ENCODE results near the gene VAMP5. TPM values are rescaled to one million over a fixed set of nuclear protein-coding genes. Genes with fewer than 3 reads are reported as not detected.
"Not testable (repeated sequence)": the region's sequence is repeated elsewhere in the genome, so short reads cannot be mapped to it uniquely, and the experiment has no call there.

The VAMP5 gene
- total RNA-seq, 2 donors from 2014 or later: 27.1 to 42.8 TPM

GRCh38 chr2:85541753-85542457, 42.3 kb upstream of the VAMP5 start:
- Histone ChIP-seq H3K27ac (peak overlapping the region; percentile 13 to 98), H3K4me1 (ENCODE audit: control insufficient read depth in 1 of 2, low read depth in 2 of 2) (peaks cover 25 to 50% of the 10 kb centered on the region in 2 donors), H3K9me3 (no peaks in the 10 kb centered on the region), H3K36me3 (peaks cover 35% of the 10 kb centered on the region), H3K27me3 (replicated peaks; ENCODE audit: insufficient read depth) (no peaks in the 10 kb centered on the region), H3K4me3 (peak overlapping the region; percentile 87)
- DNase-seq (ENCODE audit: low spot score) (no peak), ATAC-seq (ENCODE audit: insufficient number of reproducible peaks, low FRiP score, low read depth) (no peak)
- no peak for TF ChIP-seq CTCF (IDR thresholded peaks at IDR 0.05)

- ATAC-seq (ENCODE audit: insufficient number of reproducible peaks, low FRiP score, low read depth): no peak
- peaks cover 35% of the 10 kb centered on the region for H3K36me3 ChIP-seq
- H3K27me3 ChIP-seq (replicated peaks; ENCODE audit: insufficient read depth): no peaks in the 10 kb centered on the region
- peaks cover 19 to 41% of the 10 kb centered on the region in 2 donors for H3K4me1 ChIP-seq (ENCODE audit: control insufficient read depth in 1 of 2, low read depth in 2 of 2)
- peak overlapping the region; percentile 18 to 98 for H3K27ac ChIP-seq
- H3K9me3 ChIP-seq: no peaks in the 10 kb centered on the region
- no peak for TF ChIP-seq CTCF (IDR thresholded peaks at IDR 0.05)
- H3K4me3 ChIP-seq: no peak overlapping the region
- no peak for DNase-seq (ENCODE audit: low spot score)
Measured at GRCh38 chr2:85542777-85543176, 41.5 kb upstream of the VAMP5 start.

GRCh38 chr2:85544254-85544691, 40.0 kb upstream of the VAMP5 start:
- ATAC-seq (ENCODE audit: insufficient number of reproducible peaks, low FRiP score, low read depth); H3K27ac ChIP-seq; H3K27me3 ChIP-seq (replicated peaks; ENCODE audit: insufficient read depth); H3K4me3 ChIP-seq; H3K9me3 ChIP-seq; DNase-seq (ENCODE audit: low spot score): not testable (repeated sequence)
- peaks cover 19 to 39% of the 10 kb centered on the region in 2 donors for H3K4me1 ChIP-seq (ENCODE audit: control insufficient read depth in 1 of 2, low read depth in 2 of 2)
- peaks cover 35% of the 10 kb centered on the region for H3K36me3 ChIP-seq

GRCh38 chr2:85544915-85545779, 39.1 kb upstream of the VAMP5 start:
- not testable (repeated sequence) for ATAC-seq (ENCODE audit: insufficient number of reproducible peaks, low FRiP score, low read depth); H3K27ac ChIP-seq
- H3K4me1 ChIP-seq (ENCODE audit: control insufficient read depth in 1 of 2, low read depth in 2 of 2): peaks cover 19 to 39% of the 10 kb centered on the region in 2 donors

GRCh38 chr2:85545780-85546240, 38.4 kb upstream of the VAMP5 start:
- Histone ChIP-seq H3K27ac (no peak overlapping the region), H3K36me3 (peaks cover 40% of the 10 kb centered on the region), H3K27me3 (replicated peaks; ENCODE audit: insufficient read depth) (no peaks in the 10 kb centered on the region), H3K4me3 (no peak overlapping the region), H3K9me3 (no peaks in the 10 kb centered on the region), H3K4me1 (ENCODE audit: control insufficient read depth in 1 of 2, low read depth in 2 of 2) (peaks cover 16 to 36% of the 10 kb centered on the region in 2 donors)
- DNase-seq (ENCODE audit: low spot score) (no peak), ATAC-seq (ENCODE audit: insufficient number of reproducible peaks, low FRiP score, low read depth) (no peak)
- TF ChIP-seq CTCF (IDR thresholded peaks at IDR 0.05): no peak

More at GRCh38 chr2:85544915-85545779, 39.1 kb upstream of the VAMP5 start:
- not testable (repeated sequence) for H3K27me3 ChIP-seq (replicated peaks; ENCODE audit: insufficient read depth); DNase-seq (ENCODE audit: low spot score); H3K9me3 ChIP-seq; H3K4me3 ChIP-seq
- H3K36me3 ChIP-seq: peaks cover 35% of the 10 kb centered on the region

Measured in thoracic aorta (tissue), 2 donors.